Measurements from ENCODE around the gene PALM2AKAP2.

Gene PALM2AKAP2

DNA sequence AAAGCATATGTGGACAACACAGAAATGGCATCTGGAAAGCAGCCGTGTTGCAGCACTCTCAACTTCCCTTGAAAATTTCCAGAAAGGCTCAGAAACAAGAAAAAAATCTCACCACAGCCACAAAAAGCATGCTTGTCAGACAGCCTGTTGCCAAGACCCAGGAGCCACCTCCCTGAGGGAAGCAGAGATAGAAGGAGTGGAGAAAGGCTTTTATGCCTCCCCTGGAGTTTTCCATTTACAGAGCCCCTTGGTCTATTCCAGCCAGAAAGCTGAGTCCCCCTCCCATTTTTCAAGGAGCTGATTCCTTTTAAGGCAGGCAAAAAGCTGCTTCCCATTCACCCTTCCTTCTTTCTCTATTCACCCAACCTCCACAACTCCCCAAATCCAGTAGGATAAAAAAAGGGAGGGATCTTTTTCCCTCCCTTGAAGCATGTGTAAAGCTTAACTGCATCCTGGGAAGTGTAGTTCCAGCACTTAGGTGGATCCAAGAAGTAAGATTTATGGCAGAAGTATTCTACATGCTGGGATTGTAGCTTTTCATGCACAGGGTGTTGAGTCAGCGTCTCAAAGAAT is 37.1 kb upstream of the PALM2AKAP2 start:
- no peak for DNase-seq (ENCODE audit: low read depth)
- TF ChIP-seq, protein P1, sequence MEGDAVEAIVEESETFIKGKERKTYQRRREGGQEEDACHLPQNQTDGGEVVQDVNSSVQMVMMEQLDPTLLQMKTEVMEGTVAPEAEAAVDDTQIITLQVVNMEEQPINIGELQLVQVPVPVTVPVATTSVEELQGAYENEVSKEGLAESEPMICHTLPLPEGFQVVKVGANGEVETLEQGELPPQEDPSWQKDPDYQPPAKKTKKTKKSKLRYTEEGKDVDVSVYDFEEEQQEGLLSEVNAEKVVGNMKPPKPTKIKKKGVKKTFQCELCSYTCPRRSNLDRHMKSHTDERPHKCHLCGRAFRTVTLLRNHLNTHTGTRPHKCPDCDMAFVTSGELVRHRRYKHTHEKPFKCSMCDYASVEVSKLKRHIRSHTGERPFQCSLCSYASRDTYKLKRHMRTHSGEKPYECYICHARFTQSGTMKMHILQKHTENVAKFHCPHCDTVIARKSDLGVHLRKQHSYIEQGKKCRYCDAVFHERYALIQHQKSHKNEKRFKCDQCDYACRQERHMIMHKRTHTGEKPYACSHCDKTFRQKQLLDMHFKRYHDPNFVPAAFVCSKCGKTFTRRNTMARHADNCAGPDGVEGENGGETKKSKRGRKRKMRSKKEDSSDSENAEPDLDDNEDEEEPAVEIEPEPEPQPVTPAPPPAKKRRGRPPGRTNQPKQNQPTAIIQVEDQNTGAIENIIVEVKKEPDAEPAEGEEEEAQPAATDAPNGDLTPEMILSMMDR (IDR thresholded peaks at IDR 0.05; ENCODE audit: insufficient read depth, low read depth, low read length, missing control alignments), result no peak
- no peak overlapping the region for H3K4me3 ChIP-seq (ENCODE audit: low read length)

DNA sequence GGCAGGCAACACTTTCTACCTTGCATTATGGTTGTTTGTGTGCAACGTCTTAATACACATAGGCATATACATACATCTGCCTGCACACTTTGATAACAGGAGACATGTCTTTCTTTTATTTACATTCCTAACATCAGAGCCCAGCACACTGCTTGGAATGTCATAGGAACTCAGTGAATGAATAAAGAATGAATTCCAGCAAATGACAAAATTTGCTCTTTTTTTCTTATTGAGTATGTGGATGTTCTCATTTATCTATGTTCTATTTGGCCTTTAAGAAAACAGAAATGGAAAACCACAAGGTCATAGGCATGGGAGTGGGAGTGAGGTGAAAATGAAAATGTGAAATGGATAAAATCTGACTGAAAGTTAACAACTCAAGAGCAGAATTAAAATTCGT is 36.3 kb upstream of the PALM2AKAP2 start:
- DNase-seq (ENCODE audit: low read depth), result no peak
- TF ChIP-seq, protein P1 (IDR thresholded peaks at IDR 0.05; ENCODE audit: insufficient read depth, low read depth, low read length, missing control alignments), result no peak
- no peak overlapping the region for H3K4me3 ChIP-seq (ENCODE audit: low read length)

DNA sequence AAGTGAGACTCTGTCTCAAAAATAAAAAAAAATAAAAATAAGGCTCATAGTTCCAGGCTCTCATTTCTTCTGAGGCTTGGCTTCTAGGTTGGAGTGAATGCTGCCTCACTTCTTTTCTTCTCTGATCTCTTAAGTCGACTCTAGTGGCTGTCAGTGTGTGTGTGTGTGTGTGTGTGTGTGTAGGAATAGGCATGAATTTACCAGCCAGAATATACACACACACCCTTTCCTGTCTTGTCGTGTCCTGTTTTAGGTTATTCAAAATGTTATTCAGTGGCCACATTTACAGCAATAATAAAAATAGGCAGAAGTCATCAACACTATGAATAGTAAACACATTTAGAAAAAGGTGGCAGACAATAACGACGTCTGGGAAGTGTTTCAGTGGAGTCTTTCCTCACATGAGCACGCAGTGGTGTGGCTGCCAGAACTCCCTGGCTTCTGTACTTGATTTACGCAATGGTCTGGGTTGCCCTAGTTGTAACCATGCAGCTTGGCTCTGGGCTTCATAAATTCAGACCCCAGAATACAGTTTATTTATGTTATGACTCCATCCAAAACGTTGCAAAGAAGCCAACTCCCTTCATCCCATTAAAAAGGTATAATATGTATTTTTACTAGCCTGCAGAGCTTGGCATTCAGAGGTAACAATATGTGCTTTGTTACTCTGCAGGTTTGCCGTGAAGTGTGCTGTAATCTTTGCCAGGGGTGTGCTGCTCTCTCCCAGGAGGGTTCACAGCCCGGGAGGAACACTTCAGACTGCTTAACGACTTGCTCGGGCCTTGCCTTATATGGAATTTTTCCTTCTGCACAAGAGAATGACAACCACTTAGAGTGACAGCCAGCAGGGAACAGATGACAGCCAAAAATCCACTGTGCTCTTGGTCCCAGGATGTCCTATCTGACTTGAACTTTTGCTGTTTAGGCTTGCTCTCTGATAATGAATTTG is 34.4 kb upstream of the PALM2AKAP2 start:
- H3K4me3 ChIP-seq (ENCODE audit: low read length), result no peak overlapping the region

DNA sequence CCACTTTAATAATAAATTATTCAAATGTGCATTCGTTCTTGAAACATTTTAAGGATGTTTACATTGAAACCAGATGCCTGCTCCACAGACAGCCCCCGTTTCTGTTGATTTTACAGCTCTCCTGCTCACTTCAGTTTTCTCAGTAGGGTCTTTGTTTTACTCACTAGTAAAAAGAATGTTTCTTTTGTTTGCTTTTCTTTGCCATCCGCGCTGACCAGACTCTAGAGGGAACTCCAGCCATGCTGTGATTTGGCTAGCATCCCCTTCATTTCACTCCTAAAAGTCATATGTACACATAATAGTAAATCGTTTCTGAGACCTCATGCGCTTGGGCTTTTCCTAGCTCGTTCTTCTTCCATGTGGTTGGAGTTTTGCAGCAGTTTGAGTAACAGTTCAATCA is 28.7 kb upstream of the PALM2AKAP2 start:
- no peak for DNase-seq (ENCODE audit: low read depth)
- TF ChIP-seq, protein P1 (IDR thresholded peaks at IDR 0.05; ENCODE audit: insufficient read depth, low read depth, low read length, missing control alignments), result no peak

More for the DNA sequence above, 34.4 kb upstream of the PALM2AKAP2 start:
- TF ChIP-seq, protein P1 (IDR thresholded peaks at IDR 0.05; ENCODE audit: insufficient read depth, low read depth, low read length, missing control alignments), result no peak
- peak; percentile 16 for DNase-seq (ENCODE audit: low read depth)

DNA sequence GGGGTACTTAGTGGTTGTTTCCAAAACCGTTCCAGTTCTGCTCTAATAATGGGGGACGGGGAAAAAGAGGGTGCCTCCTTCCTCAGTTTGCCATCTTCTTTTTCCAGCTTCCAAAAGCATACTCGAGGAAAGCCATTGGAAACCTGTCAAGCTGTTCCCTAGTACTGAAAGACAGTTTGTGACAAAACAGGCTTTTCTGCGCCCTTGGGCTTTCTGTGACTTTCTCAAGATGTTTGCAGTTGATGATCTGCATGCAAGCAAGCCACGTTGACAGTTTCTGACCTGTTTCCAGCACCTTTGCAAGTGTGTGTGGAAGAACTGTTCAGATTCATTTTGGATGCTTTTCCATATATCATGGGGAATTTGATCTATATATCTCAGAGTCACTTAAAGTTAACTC is 26.7 kb upstream of the PALM2AKAP2 start:
- TF ChIP-seq, protein P1 (IDR thresholded peaks at IDR 0.05; ENCODE audit: insufficient read depth, low read depth, low read length, missing control alignments), result no peak
- no peak overlapping the region for H3K4me3 ChIP-seq (ENCODE audit: low read length)
- no peak for DNase-seq (ENCODE audit: low read depth)

More for the DNA sequence above, 28.7 kb upstream of the PALM2AKAP2 start:
- no peak overlapping the region for H3K4me3 ChIP-seq (ENCODE audit: low read length)

DNA sequence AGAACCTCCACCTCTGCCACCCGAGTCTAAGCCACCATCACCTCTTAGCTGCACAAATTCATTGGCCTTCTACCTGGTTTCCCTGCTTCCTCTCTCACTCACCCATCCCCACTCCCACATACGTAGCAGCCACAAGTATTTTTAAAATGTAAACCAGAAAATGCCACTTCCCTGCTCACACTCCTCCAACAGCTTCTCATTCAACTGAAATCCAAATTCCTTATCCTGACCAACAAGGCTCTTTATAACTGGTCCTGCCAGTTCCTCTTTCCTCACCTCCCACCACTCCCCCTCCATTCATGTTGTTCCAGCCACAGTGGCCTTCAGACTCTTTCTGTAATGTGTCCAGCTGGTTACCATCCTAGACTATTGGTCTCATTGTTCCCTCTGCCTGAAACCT is 25.0 kb upstream of the PALM2AKAP2 start:
- DNase-seq (ENCODE audit: low read depth), result no peak
- TF ChIP-seq, protein P1 (IDR thresholded peaks at IDR 0.05; ENCODE audit: insufficient read depth, low read depth, low read length, missing control alignments), result no peak

More for the DNA sequence above, 25.0 kb upstream of the PALM2AKAP2 start:
- no peak overlapping the region for H3K4me3 ChIP-seq (ENCODE audit: low read length)

Measured in epithelial cell of esophagus (primary cell).